GM18858 (cell line): ENCODE measurements around the gene EDNRA.
A peak's percentile ranks its signal among the peaks of the same experiment; 100 is the strongest.

Source experiments
- ATAC-seq: cut with Tn5 transposase; IDR thresholded peaks from one replicate; pipeline ENCODE4 v1.9.1; 2021; ENCODE audit not compliant: unreplicated experiment

The EDNRA gene

GRCh38 chr4:147496500-147496899, 15.6 kb downstream of the EDNRA start:
- ATAC-seq = no peak

- no peak for ATAC-seq
Measured at GRCh38 chr4:147498031-147498660, 17.2 kb downstream of the EDNRA start.

GRCh38 chr4:147508346-147508745, 27.4 kb downstream of the EDNRA start:
- no peak for ATAC-seq

GRCh38 chr4:147509386-147509785, 28.5 kb downstream of the EDNRA start:
- no peak for ATAC-seq

- no peak for ATAC-seq
Measured at GRCh38 chr4:147510962-147511668, 30.2 kb downstream of the EDNRA start.

GRCh38 chr4:147513091-147513490, 32.2 kb downstream of the EDNRA start:
- ATAC-seq = no peak

GRCh38 chr4:147513952-147514351, 33.1 kb downstream of the EDNRA start:
- ATAC-seq = no peak

DNA sequence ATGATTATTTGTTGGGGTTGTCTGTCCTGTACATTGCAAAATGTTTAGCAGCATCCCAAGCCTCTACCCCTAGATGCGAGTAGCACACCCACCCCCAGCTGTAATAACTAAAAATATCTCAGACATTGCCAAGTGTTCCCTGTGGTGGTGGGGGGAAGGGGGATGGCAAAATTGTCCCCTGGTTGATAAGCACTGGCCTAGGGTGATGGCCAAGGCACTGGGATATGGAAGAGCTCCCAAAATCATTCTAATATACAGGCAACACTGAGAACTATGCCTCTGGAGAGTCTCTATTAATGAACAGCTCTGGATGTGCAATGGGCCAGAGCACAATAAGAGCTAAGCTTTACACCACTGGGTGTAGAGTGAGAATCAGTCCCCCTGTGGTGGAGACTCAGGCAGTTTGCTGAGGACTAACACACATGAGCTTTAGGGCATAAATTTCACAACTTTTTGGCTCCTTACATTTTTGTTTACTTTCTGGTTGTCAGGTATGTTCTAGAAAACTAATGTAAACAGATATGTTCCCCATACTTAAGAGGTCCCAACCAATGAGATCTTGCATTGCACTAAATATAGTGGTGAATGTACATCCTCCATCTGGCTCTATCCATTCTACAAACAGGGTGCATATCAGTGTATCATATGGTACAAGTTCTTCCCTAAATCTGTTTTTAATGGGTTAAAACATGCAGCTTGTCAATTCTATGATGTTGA, 34.5 kb downstream of the EDNRA start:
- no peak for ATAC-seq

- ATAC-seq = no peak
Measured at GRCh38 chr4:147516133-147516532, 35.2 kb downstream of the EDNRA start.

DNA sequence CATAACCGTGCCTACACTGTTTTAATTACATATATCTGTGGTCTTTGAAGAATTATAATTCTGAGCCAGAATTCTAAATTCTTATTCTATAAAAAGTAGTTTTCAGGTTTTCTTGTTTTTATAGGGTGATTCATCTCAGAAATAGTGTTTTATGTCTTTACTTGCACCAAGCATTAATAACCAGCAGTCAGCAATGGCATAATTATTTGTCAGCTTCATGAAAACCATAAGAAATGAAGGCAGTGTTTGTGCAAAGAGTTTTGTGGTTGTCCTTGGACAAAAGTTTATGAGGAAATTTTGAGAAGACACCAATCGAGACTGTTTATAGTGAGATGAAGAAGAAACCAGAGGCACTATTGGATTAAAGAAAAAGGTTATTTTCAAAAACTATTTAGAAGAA, 37.2 kb downstream of the EDNRA start:
- ATAC-seq = no peak

- ATAC-seq = peak; percentile 94
Measured at GRCh38 chr4:147518846-147519767, 38.2 kb downstream of the EDNRA start.

DNA sequence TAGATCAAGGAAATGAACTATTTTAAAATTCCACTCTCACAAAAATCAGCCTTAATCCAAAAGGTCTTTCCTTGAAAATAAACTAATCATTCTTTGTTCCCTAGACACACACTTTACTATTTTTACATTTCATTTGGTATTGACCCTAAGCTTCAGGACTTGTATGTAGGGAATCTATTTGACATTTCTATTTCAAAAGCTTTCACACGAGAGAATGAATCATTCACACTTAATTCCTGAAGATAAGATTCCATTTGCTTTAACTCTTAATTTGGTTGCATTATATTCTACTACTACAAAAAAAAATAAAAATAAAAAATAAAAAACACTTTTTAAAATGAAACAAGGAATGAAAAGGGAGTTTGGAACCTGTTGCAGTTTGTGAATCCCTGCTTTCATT, 43.7 kb downstream of the EDNRA start:
- ATAC-seq = no peak

- no peak for ATAC-seq
Measured at GRCh38 chr4:147525494-147526271, 44.8 kb downstream of the EDNRA start.

DNA sequence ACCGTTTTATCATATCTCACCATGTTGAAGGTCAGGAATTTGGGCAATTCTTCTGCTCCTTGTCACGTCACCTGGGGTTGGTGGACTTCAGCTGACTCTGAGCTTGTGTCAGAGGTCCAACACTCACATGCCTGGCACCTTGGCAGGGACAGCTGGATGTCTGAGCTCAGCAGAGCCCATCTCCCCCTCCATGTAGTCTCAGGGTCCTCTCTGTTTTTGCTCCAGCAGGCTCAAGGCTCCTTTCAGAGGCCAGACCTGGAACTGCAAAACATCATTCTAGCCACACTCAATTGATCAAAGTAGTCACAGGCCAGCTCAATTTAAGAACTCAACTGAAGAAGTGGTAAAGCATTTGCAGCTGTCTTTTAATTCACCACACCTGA, 45.4 kb downstream of the EDNRA start:
- ATAC-seq = no peak

- ATAC-seq = no peak
Measured at GRCh38 chr4:147528054-147528453, 47.2 kb downstream of the EDNRA start.

DNA sequence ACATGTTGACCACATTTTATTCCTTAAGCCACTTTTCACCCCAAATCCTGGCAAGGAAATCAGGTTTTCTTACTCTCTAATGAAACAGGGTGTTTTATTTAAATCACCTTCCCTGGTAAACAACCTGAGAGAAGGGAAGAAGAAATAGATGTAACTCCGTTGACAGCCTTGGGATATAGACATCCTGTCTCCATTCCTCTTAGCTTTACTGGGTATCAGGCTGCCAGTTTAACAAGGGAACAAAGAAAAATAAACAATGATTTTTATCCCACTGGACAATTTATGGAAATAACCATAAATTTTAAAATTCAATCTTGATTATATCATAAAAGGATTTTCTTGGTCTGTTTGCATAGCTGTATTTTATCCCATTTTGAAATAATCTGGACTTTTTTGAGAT, 49.2 kb downstream of the EDNRA start:
- ATAC-seq = no peak

DNA sequence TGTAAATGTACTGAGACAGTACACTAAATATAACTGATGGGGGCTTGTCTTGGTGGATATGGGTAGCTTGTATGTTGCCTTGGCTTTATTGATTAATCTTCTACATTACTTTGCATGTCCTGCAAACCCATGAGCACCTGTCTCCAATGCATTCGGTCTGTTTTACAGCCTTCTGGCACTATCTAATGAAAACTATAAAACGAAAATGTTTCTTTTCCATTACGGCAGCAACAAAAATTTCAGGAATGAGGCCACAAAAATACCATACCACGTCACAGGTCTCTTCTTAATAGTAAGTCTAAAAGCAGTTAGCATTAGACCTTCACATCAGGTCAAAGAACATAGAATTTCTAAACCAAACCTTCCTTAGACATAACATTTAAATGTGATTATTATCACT, 49.8 kb downstream of the EDNRA start:
- ATAC-seq = no peak

DNA sequence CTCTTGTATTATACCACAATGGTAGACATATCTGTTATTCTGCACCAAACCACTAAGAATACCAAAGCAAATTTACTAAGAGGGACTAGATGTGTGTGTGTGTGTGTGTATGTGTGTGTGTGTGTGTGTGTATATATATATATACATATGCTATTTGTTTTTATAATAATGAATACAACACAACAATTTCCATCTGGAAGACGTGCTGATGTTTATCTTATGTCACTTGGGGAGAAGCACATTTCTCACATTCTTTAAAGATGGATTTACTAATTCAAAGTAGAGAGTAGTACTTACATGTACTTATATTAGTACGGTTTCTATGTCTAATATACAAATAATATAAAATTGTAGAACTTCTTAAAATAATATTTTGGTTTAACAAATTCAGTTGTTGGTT, 52.0 kb downstream of the EDNRA start:
- no peak for ATAC-seq

DNA sequence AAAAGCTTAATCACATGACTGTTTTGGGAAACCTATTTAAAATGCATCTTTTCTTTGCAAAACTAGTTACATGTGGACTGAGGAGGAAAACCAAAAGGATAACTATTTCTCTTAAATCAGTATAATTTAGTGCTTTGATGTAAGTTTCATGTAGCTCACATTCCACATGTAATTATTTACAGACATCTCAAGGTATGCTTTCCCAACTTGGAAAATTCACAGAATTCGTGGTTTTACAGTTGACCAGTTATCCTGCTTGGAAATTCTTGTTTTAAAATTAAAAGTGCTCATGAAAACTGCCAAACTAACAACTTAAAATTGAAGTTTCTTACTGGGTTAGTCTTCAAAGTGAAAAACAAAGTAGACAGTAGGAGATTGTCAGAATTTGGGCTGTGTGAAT, 52.4 kb downstream of the EDNRA start:
- no peak for ATAC-seq

- no peak for ATAC-seq
Measured at GRCh38 chr4:147535124-147535523, 54.2 kb downstream of the EDNRA start.
